HepG2 (cell line): ENCODE results near the gene SCN9A. TPM values are rescaled to one million over a fixed set of nuclear protein-coding genes. Genes with fewer than 3 reads are reported as not detected.

Source experiments
- CSRNP2 ChIP-seq: sonication (generic); formaldehyde crosslinking; conservative IDR thresholded peaks from 2 replicates; pipeline ENCODE4 v1.8.0; 2022; ENCODE audit warnings: low read depth, missing genetic modification reagents
- EZH2 ChIP-seq: conservative IDR thresholded peaks from 2 replicates; pipeline ENCODE4 v1.6.1; 2012; ENCODE audit warnings: mild to moderate bottlenecking, low read depth, low read length, moderate library complexity
- KDM1A ChIP-seq: IDR thresholded peaks from 2 replicates; pipeline ENCODE4 v1.6.1; 2016; ENCODE audit warnings: missing compliant biosample characterization
- LRRFIP1 ChIP-seq: sonication (generic); formaldehyde crosslinking; conservative IDR thresholded peaks from 2 replicates; pipeline ENCODE4 v1.4.0; 2020; ENCODE audit warnings: missing genetic modification reagents
- PITX1 ChIP-seq: sonication (generic); formaldehyde crosslinking; IDR thresholded peaks from 2 replicates; pipeline ENCODE4 v1.5.1; 2020; ENCODE audit warnings: mild to moderate bottlenecking, missing genetic modification reagents
- SAFB2 ChIP-seq: sonication (generic); formaldehyde crosslinking; IDR thresholded peaks from 2 replicates; pipeline ENCODE4 v1.5.1; 2020; ENCODE audit warnings: missing genetic modification reagents, low read depth, mild to moderate bottlenecking, borderline replicate concordance
- SMARCC2 ChIP-seq: fragments of 450-650 bp; IDR thresholded peaks from 2 replicates; pipeline ENCODE4 v1.6.1; 2017; ENCODE audit warnings: antibody characterized with exemption, mild to moderate bottlenecking
- TEAD3 ChIP-seq: optimal IDR thresholded peaks from 2 replicates; pipeline ENCODE3; 2016; ENCODE audit warnings: borderline replicate concordance
- ZBTB49 ChIP-seq: sonication (generic); formaldehyde crosslinking; IDR thresholded peaks from 2 replicates; pipeline ENCODE4 v1.4.0; 2020; ENCODE audit warnings: missing genetic modification reagents, borderline replicate concordance
- ZFP82 ChIP-seq: sonication (generic); formaldehyde crosslinking; IDR thresholded peaks from 2 replicates; pipeline ENCODE4 v1.5.1; 2020; ENCODE audit warnings: mild to moderate bottlenecking, missing genetic modification reagents, borderline replicate concordance
- ZKSCAN1 ChIP-seq: fragments of 150-350 bp; IDR thresholded peaks from 2 replicates; pipeline ENCODE4 v1.6.1; 2014; ENCODE audit warnings: low read length
- ZNF691 ChIP-seq: sonication (generic); formaldehyde crosslinking; IDR thresholded peaks from 2 replicates; pipeline ENCODE4 v1.4.0; 2020; ENCODE audit warnings: missing genetic modification reagents, low read depth, mild to moderate bottlenecking, borderline replicate concordance
- ZNF737 ChIP-seq: sonication (generic); formaldehyde crosslinking; IDR thresholded peaks from 2 replicates; pipeline ENCODE4 v1.5.0; 2020; ENCODE audit warnings: missing genetic modification reagents, mild to moderate bottlenecking, borderline replicate concordance
- ZNF800 ChIP-seq: sonication (generic); formaldehyde crosslinking; IDR thresholded peaks from 2 replicates; pipeline ENCODE4 v1.4.0; 2020; ENCODE audit warnings: missing genetic modification reagents
- polyA plus RNA-seq, 8 experiments: library from polyadenylated mRNA; depleted of rRNA in 3 of 8; stranded (reverse) in 7 of 8; unstranded in 1 of 8; fragments of >200 nt; fragmentation: Illumina TruSeq in 4 of 8; extraction: Trizol in 4 of 8; gene quantifications; 2 replicates each; pipeline versions ENCODE4 v1.2.1 to v1.2.3, GENCODE V29; 2011 to 2016; ENCODE audit warnings: low read depth in 4 of 8, missing spikeins in 1 of 8, mixed read lengths in 1 of 8; ENCODE audit not compliant: insufficient read depth in 1 of 8
- total RNA-seq, 5 experiments: library from RNA; depleted of rRNA; stranded (reverse); fragments of >200 nt; fragmentation: Illumina TruSeq; extraction: Trizol; gene quantifications; 2 replicates each; pipeline ENCODE4 v1.2.3, GENCODE V29; 2016; ENCODE audit warnings: low read depth in 1 of 5

SCN9A gene
- total and polyA plus RNA-seq, 2 of the 13 experiments (the other 11 are each of a cell fraction or from before 2014, with no cell fraction given): 15.3 to 24.3 TPM

GRCh38 chr2:166375736-166376487, at the start of gene SCN9A (continued):
- no peak for TF ChIP-seq LRRFIP1 (CRISPR knock-in tag)
- TF ChIP-seq KDM1A: peak; percentile 30; the same call in 1 of the 2 replicates
- TF ChIP-seq ZNF800 (CRISPR knock-in tag): no peak; the same call in none of the 2 replicates
- no peak for TF ChIP-seq CSRNP2 (CRISPR knock-in tag)
- no peak for TF ChIP-seq ZBTB49 (CRISPR knock-in tag)
- peak; percentile 70; the same call in 1 of the 2 replicates for TF ChIP-seq PITX1
- peak; percentile 38; the same call in 1 of the 2 replicates for TF ChIP-seq ZFP82 (CRISPR knock-in tag)
- TF ChIP-seq TEAD3: peak; percentile 53
- TF ChIP-seq EZH2: no peak
- peak; percentile 36; the same call in 1 of the 2 replicates for TF ChIP-seq SAFB2 (CRISPR knock-in tag)
- TF ChIP-seq SMARCC2: no peak
- peak; percentile 85; the same call in 1 of the 2 replicates for TF ChIP-seq ZNF691 (CRISPR knock-in tag)
- TF ChIP-seq ZNF737 (CRISPR knock-in tag): no peak
- TF ChIP-seq ZKSCAN1: 0 out of 2 replicates have a peak, but pooled peaks have one; percentile 17
